ENCODE data around the gene BTBD19.

The BTBD19 gene

DNA sequence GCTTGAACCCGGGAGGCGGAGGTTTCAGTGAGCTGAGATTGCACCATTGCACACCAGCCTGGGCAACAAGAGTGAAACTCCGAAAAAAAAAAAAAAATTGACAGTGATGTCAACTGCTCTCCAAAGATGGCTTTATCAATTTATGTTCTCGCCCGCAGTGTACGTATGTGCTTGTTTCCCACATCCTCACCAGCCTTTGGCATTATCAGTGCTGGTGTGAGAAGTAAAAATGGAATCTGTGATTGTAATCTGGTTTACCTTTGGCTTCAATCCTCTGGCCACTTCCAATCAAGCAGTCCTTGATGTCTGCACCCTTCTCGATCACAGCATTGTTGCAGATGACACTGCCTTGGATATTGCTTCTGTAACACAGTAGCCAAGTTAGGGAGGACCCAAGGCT is 49.1 kb downstream of the BTBD19 start:
- DNase-seq (ENCODE audit: low spot score), result no peak

DNA sequence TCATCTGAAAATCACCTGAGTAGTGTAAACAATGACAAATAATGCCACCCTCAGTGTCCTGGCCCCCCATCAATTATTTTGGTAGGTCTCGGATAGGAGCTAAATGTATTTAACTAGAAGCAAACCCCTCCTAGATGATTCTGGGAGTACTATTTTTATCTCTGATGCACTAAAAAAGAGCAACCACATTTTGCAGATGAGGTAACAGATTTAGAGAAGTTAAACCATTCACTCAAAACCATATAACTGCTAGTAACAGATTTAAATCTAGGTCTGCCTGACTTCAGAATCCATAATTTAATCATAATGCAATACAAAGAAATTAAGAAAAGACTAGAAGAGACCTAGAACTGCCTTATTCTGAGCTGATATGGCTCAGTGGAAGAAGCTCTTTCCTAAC is 52.0 kb downstream of the BTBD19 start:
- no peak for DNase-seq (ENCODE audit: low spot score)

DNA sequence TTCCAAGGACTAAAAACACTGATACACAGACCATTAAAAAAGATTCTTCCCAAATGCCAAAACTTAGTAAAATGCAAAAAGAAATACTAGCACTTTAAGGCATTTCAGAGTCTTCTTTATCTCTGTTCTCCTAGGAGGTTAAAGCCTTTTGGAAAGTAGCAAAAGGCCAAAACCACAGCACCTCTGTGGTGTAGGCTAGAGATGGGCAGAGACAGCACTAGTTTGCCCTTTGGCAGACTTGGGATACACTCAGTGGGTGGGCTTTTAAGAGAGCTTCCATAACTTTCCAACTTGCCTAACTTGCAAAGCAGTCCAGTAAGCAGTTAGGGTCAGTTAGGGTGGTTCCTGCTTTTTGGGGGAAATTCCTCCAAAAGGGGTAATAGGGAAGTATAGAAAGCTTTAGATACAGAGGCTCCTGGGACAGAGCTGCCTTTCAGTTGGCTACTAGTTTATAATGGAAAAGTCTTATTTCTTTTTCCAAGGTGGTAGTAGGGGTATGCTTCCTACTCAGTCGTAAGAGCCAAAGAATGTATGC is 52.6 kb downstream of the BTBD19 start:
- no peak for DNase-seq (ENCODE audit: low spot score)

DNA sequence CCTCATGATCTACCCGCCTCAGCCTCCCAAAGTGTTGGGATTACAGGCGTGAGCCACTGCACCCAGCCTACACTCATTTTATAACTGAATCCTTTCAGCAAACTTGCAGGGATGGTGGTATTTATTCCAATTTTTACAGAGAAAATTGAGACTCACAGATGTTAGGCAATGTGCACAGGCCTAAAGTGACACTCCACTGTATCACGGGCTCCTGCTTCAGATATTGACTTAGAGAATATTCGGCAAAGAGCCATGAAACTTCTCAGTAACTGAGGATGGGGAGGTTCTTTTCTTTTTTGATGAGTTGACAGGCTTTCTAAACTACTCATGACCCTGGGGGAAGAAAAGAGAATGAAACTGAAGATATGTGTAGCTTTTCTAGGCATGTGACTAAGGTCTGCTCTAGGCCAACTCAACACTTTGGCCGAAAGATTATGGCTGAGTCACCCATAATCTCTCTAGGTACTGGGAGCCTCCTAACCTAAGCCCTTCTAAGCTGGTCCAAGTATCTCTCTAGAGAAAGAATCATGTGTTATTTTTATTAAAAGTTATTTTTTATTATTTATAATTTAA is 54.6 kb downstream of the BTBD19 start:
- DNase-seq (ENCODE audit: low spot score), result no peak

Data from LoVo (cell line).